ENCODE data around the gene NFE2L3.

- TF ChIP-seq CTCF (IDR thresholded peaks at IDR 0.05; ENCODE audit: poor library complexity) (no peak), EZH2 (IDR thresholded peaks at IDR 0.05; ENCODE audit: borderline replicate concordance) (no peak)
These were observed 34.6 kb downstream of the NFE2L3 start for GRCh38 chr7:26186364-26187311.

Data from hepatocyte (in vitro differentiated cells).